ENCODE measurements around the gene RARA. TPM values are rescaled to one million over a fixed set of nuclear protein-coding genes. Genes with fewer than 3 reads are reported as not detected.

The RARA gene
- total RNA-seq, 2 donors from 2014 or later, result 22.7 to 27.6 TPM

GRCh38 chr17:40264458-40265185, 44.4 kb upstream of the RARA start:
- H3K4me1 Mint-ChIP-seq, result peaks cover 4% of the 10 kb centered on the region
- no peak overlapping the region for H3K4me3 ChIP-seq (ENCODE audit: low read length)
- no peaks in the 10 kb centered on the region for H3K27me3 ChIP-seq (ENCODE audit: control insufficient read depth, insufficient read depth, low read length, poor library complexity, severe bottlenecking)
- peak overlapping the region; percentile 69 for H3K27ac Mint-ChIP-seq
- DNase-seq, result peak; percentile 74
- TF ChIP-seq CTCF (conservative IDR thresholded peaks at IDR 0.05), result no peak
- H3K27ac ChIP-seq (ENCODE audit: low read depth, low read length), result no peak overlapping the region
- H3K27me3 Mint-ChIP-seq (ENCODE audit: insufficient read depth), result no peaks in the 10 kb centered on the region
- no peaks in the 10 kb centered on the region for H3K4me1 ChIP-seq (ENCODE audit: control insufficient read depth, insufficient read depth, low read length)
- peaks cover 45% of the 10 kb centered on the region for H3K36me3 ChIP-seq (ENCODE audit: control insufficient read depth, insufficient read depth, low read length)
- H3K9me3 Mint-ChIP-seq, result no peaks in the 10 kb centered on the region
- H3K36me3 Mint-ChIP-seq (ENCODE audit: low read depth), result peaks cover 36% of the 10 kb centered on the region
- 84 to 85% methylated on average over 6 to 20 of the region's 21 CpGs for whole genome bisulfite sequencing, 2 experiments (ENCODE audit: insufficient coverage in 1 of 2, insufficient read length in 1 of 2)
- H3K9ac ChIP-seq (ENCODE audit: extremely low read depth, low read length, poor library complexity, severe bottlenecking), result no peak overlapping the region
- H3K4me3 Mint-ChIP-seq, result no peak overlapping the region
- no peaks in the 10 kb centered on the region for H3K9me3 ChIP-seq (ENCODE audit: control insufficient read depth, low read length)

- H3K4me3 Mint-ChIP-seq, result no peak overlapping the region
- Histone ChIP-seq H3K27me3 (ENCODE audit: control insufficient read depth, insufficient read depth, low read length, poor library complexity, severe bottlenecking) (no peaks in the 10 kb centered on the region), H3K36me3 (ENCODE audit: control insufficient read depth, insufficient read depth, low read length) (peaks cover 42% of the 10 kb centered on the region), H3K4me3 (ENCODE audit: low read length) (no peak overlapping the region), H3K9ac (ENCODE audit: extremely low read depth, low read length, poor library complexity, severe bottlenecking) (no peak overlapping the region), H3K9me3 (ENCODE audit: control insufficient read depth, low read length) (no peaks in the 10 kb centered on the region), H3K4me1 (ENCODE audit: control insufficient read depth, insufficient read depth, low read length) (no peaks in the 10 kb centered on the region), H3K27ac (ENCODE audit: low read depth, low read length) (no peak overlapping the region)
- TF ChIP-seq CTCF (conservative IDR thresholded peaks at IDR 0.05), result no peak
- H3K36me3 Mint-ChIP-seq (ENCODE audit: low read depth), result peaks cover 32% of the 10 kb centered on the region
- H3K27ac Mint-ChIP-seq, result no peak overlapping the region
- no peaks in the 10 kb centered on the region for H3K9me3 Mint-ChIP-seq
- H3K4me1 Mint-ChIP-seq, result peaks cover 4% of the 10 kb centered on the region
- DNase-seq, result no peak
- 92 to 98% methylated on average over 5 of the region's 5 CpGs for WGBS, 2 experiments (ENCODE audit: insufficient coverage in 1 of 2, insufficient read length in 1 of 2)
- H3K27me3 Mint-ChIP-seq (ENCODE audit: insufficient read depth), result no peaks in the 10 kb centered on the region
These were observed 43.6 kb upstream of the RARA start for GRCh38 chr17:40265337-40265736.

- Histone ChIP-seq H3K9me3 (ENCODE audit: control insufficient read depth, low read length) (no peaks in the 10 kb centered on the region), H3K27me3 (ENCODE audit: control insufficient read depth, insufficient read depth, low read length, poor library complexity, severe bottlenecking) (no peaks in the 10 kb centered on the region), H3K4me3 (ENCODE audit: low read length) (no peak overlapping the region), H3K27ac (ENCODE audit: low read depth, low read length) (no peak overlapping the region), H3K36me3 (ENCODE audit: control insufficient read depth, insufficient read depth, low read length) (peaks cover 48% of the 10 kb centered on the region), H3K4me1 (ENCODE audit: control insufficient read depth, insufficient read depth, low read length) (no peaks in the 10 kb centered on the region), H3K9ac (ENCODE audit: extremely low read depth, low read length, poor library complexity, severe bottlenecking) (no peak overlapping the region)
- no peaks in the 10 kb centered on the region for H3K9me3 Mint-ChIP-seq
- H3K4me1 Mint-ChIP-seq, result peaks cover 4% of the 10 kb centered on the region
- peaks cover 22% of the 10 kb centered on the region for H3K36me3 Mint-ChIP-seq (ENCODE audit: low read depth)
- DNase-seq, result no peak
- no peak overlapping the region for H3K27ac Mint-ChIP-seq
- TF ChIP-seq CTCF (conservative IDR thresholded peaks at IDR 0.05), result no peak
- no peak overlapping the region for H3K4me3 Mint-ChIP-seq
- WGBS, 2 experiments (ENCODE audit: insufficient coverage in 1 of 2, insufficient read length in 1 of 2), result 91 to 96% methylated on average over 4 to 6 of the region's 6 CpGs
- no peaks in the 10 kb centered on the region for H3K27me3 Mint-ChIP-seq (ENCODE audit: insufficient read depth)
These were observed 42.1 kb upstream of the RARA start for GRCh38 chr17:40266882-40267281.
